H1 (cell line): Measurements from ENCODE around the gene USP20. TPM values are rescaled to one million over a fixed set of nuclear protein-coding genes. Genes with fewer than 3 reads are reported as not detected.

Source experiments
- CTCF ChIA-PET: fragments of 300-600 bp; sonication (Branson Sonifier 250); formaldehyde crosslinking; loops from one replicate; lab custom pipeline; 2021; ENCODE audit not compliant: partially characterized antibody; lab: Charles Lee
- POLR2A ChIA-PET: fragments of 300-600 bp; sonication (Branson Sonifier 250); formaldehyde crosslinking; loops from one replicate; lab custom pipeline; 2021; ENCODE audit warnings: inconsistent platforms; ENCODE audit not compliant: partially characterized antibody; lab: Charles Lee
- DNase-seq, 2 experiments: peaks; one replicate each; pipeline versions ENCODE4 v3.0.0 to v3.0.0-alpha.2; 2010 to 2022; ENCODE audit warnings: low spot score in 2 of 2, low read depth in 1 of 2, mixed read lengths in 1 of 2
- FAIRE-seq: peaks from 2 replicates; lab custom pipeline; 2011; peaks lifted over from hg19 to GRCh38; lab: Jason Lieb, UNC
- H2AFZ ChIP-seq: 2 replicates; pipeline ENCODE4 v1.8.1; 2012; ENCODE audit warnings: low read length, inconsistent platforms
- H2AK5ac ChIP-seq: 2 replicates; pipeline ENCODE4 v1.6.1; 2013; ENCODE audit warnings: low read depth, low read length
- H2BK120ac ChIP-seq: replicated peaks from 2 replicates; pipeline ENCODE3; 2013; ENCODE audit warnings: low read depth, low read length, inconsistent platforms
- H2BK12ac ChIP-seq: 2 replicates; pipeline ENCODE4 v1.6.1; 2013; ENCODE audit warnings: low read depth, low read length
- H2BK15ac ChIP-seq: 2 replicates; pipeline ENCODE4 v1.6.1; 2013; ENCODE audit warnings: low read length
- H2BK20ac ChIP-seq: 2 replicates; pipeline ENCODE4 v1.6.1; 2013; ENCODE audit warnings: low read length
- H2BK5ac ChIP-seq: 2 replicates; pipeline ENCODE4 v1.6.1; 2013; ENCODE audit warnings: low read depth, low read length
- H3K14ac ChIP-seq: 2 replicates; pipeline ENCODE4 v1.6.1; 2013; ENCODE audit warnings: inconsistent platforms; ENCODE audit not compliant: insufficient read length
- H3K18ac ChIP-seq: 2 replicates; pipeline ENCODE4 v1.6.1; 2013; ENCODE audit warnings: low read length; ENCODE audit errors: extremely low read depth
- H3K23ac ChIP-seq: 2 replicates; pipeline ENCODE4 v1.6.1; 2013; ENCODE audit warnings: inconsistent platforms; ENCODE audit not compliant: insufficient read length
- H3K23me2 ChIP-seq: 2 replicates; pipeline ENCODE4 v1.6.1; 2013; ENCODE audit warnings: low read depth, low read length
- H3K27ac ChIP-seq: 2 replicates; pipeline ENCODE4 v1.6.1; 2011; ENCODE audit warnings: low read depth, low read length, inconsistent platforms
- H3K27me3 ChIP-seq, 4 experiments: replicated peaks in 1 of 4; 1 replicate in 1 of 4; 2 replicates in 3 of 4; pipeline versions ENCODE4 v1.6.1 to v1.8.1; 2011 to 2013; ENCODE audit warnings: low read length in 3 of 4, mild to moderate bottlenecking in 3 of 4, inconsistent platforms in 2 of 4, mixed read lengths in 2 of 4, moderate library complexity in 1 of 4; ENCODE audit not compliant: control insufficient read depth in 3 of 4, insufficient read depth in 3 of 4; ENCODE audit errors: extremely low read depth in 1 of 4
- H3K36me3 ChIP-seq, 4 experiments: 2 replicates each; pipeline versions ENCODE4 v1.6.1 to v1.8.1; 2011 to 2013; ENCODE audit warnings: mild to moderate bottlenecking in 4 of 4, low read length in 3 of 4, moderate library complexity in 2 of 4, control low read depth in 1 of 4, inconsistent platforms in 1 of 4; ENCODE audit not compliant: insufficient read depth in 4 of 4, control insufficient read depth in 2 of 4
- H3K4ac ChIP-seq: replicated peaks from 2 replicates; pipeline ENCODE3; 2013; ENCODE audit warnings: low read length, low read depth, mixed read lengths, inconsistent platforms; ENCODE audit not compliant: insufficient read length
- H3K4me1 ChIP-seq, 4 experiments: replicated peaks in 1 of 4; 1 replicate in 1 of 4; 2 replicates in 3 of 4; pipeline versions ENCODE4 v1.6.1 to v1.8.1; 2011 to 2013; ENCODE audit warnings: low read length in 3 of 4, inconsistent platforms in 2 of 4, mixed read lengths in 1 of 4; ENCODE audit not compliant: insufficient read depth in 4 of 4, control insufficient read depth in 3 of 4
- H3K4me2 ChIP-seq, 2 experiments: 2 replicates each; pipeline versions ENCODE4 v1.6.1 to v1.8.1; 2011 to 2013; ENCODE audit warnings: low read depth in 2 of 2, low read length in 2 of 2, control low read depth in 1 of 2, inconsistent platforms in 1 of 2, mild to moderate bottlenecking in 1 of 2; ENCODE audit not compliant: insufficient read depth in 1 of 2
- H3K4me3 ChIP-seq, 4 experiments: fragments of 200-600, 300-600 bp in 1 of 4; sonication (generic), shearing (Covaris generic), sonication (Bioruptor Twin) in 1 of 4; 2 replicates each; pipeline versions ENCODE4 v1.5.1 to v1.8.1; 2011 to 2016; ENCODE audit warnings: low read length in 4 of 4, low read depth in 3 of 4, control low read depth in 2 of 4, inconsistent platforms in 2 of 4, mild to moderate bottlenecking in 2 of 4, mixed read lengths in 1 of 4, moderate library complexity in 1 of 4; ENCODE audit not compliant: insufficient read depth in 2 of 4; ENCODE audit errors: extremely low read depth in 1 of 4
- H3K56ac ChIP-seq: replicated peaks from 2 replicates; pipeline ENCODE3; 2013; ENCODE audit warnings: low read depth, mild to moderate bottlenecking, mixed read lengths, low read length, inconsistent platforms; ENCODE audit not compliant: insufficient read length
- H3K79me1 ChIP-seq: 2 replicates; pipeline ENCODE4 v1.6.1; 2013; ENCODE audit warnings: low read depth, low read length, control low read depth
- H3K79me2 ChIP-seq, 2 experiments: 2 replicates each; pipeline versions ENCODE4 v1.6.1 to v1.8.1; 2012 to 2013; ENCODE audit warnings: low read length in 2 of 2, mild to moderate bottlenecking in 2 of 2, inconsistent platforms in 1 of 2; ENCODE audit not compliant: insufficient read depth in 2 of 2, control insufficient read depth in 1 of 2
- H3K9ac ChIP-seq, 4 experiments: replicated peaks in 1 of 4; 1 replicate in 1 of 4; 2 replicates in 3 of 4; pipeline versions ENCODE4 v1.6.1 to v1.8.1; 2011 to 2013; ENCODE audit warnings: low read depth in 3 of 4, low read length in 3 of 4, control low read depth in 2 of 4, mild to moderate bottlenecking in 2 of 4, moderate library complexity in 2 of 4, inconsistent platforms in 1 of 4; ENCODE audit errors: extremely low read depth in 1 of 4
- H3K9me3 ChIP-seq, 2 experiments: 2 replicates each; pipeline versions ENCODE4 v1.6.1 to v1.8.1; 2012 to 2013; ENCODE audit warnings: mild to moderate bottlenecking in 2 of 2, moderate library complexity in 2 of 2, control low read depth in 1 of 2, inconsistent platforms in 1 of 2, low read depth in 1 of 2, low read length in 1 of 2, mixed read lengths in 1 of 2; ENCODE audit not compliant: insufficient read depth in 2 of 2
- H4K20me1 ChIP-seq, 2 experiments: replicated peaks in 1 of 2; 2 replicates each; pipeline versions ENCODE3 to v1.8.1; 2011 to 2013; ENCODE audit warnings: inconsistent platforms in 2 of 2, low read length in 2 of 2, mild to moderate bottlenecking in 1 of 2; ENCODE audit not compliant: insufficient read depth in 2 of 2, control insufficient read depth in 1 of 2
- H4K5ac ChIP-seq: 2 replicates; pipeline ENCODE4 v1.6.1; 2013; ENCODE audit warnings: low read length, low read depth, mixed read lengths, inconsistent platforms; ENCODE audit not compliant: insufficient read length
- H4K8ac ChIP-seq: 2 replicates; pipeline ENCODE4 v1.8.0; 2013; ENCODE audit warnings: mild to moderate bottlenecking, moderate library complexity, low read length, inconsistent platforms; ENCODE audit not compliant: insufficient read depth; ENCODE audit errors: extremely low read depth
- H4K91ac ChIP-seq: replicated peaks from 2 replicates; pipeline ENCODE3; 2013; ENCODE audit warnings: low read length, mixed read lengths, inconsistent platforms; ENCODE audit not compliant: insufficient read length
- CEBPB ChIP-seq: IDR thresholded peaks from 2 replicates; pipeline ENCODE4 v1.6.1; 2012; ENCODE audit warnings: low read depth, low read length
- CHD1 ChIP-seq: IDR thresholded peaks from 2 replicates; pipeline ENCODE4 v1.6.1; 2012; ENCODE audit warnings: low read depth, low read length, improper control_type of control experiment
- CTBP2 ChIP-seq: IDR thresholded peaks from 2 replicates; pipeline ENCODE4 v1.7.0; 2011; ENCODE audit warnings: borderline replicate concordance, mild to moderate bottlenecking, moderate library complexity, mixed read lengths, low read length; ENCODE audit not compliant: insufficient read depth, insufficient read length
- E2F6 ChIP-seq: IDR thresholded peaks from 2 replicates; pipeline ENCODE4 v1.6.1; 2012; ENCODE audit warnings: inconsistent platforms
- EGR1 ChIP-seq: IDR thresholded peaks from 2 replicates; pipeline ENCODE4 v1.6.1; 2011; ENCODE audit warnings: low read depth, low read length, borderline replicate concordance
- EZH2 ChIP-seq: fragments of 200-600 bp; sonication (generic); IDR thresholded peaks from 2 replicates; pipeline ENCODE4 v1.7.1; 2012; ENCODE audit warnings: low read depth, mild to moderate bottlenecking, moderate library complexity, low read length, inconsistent platforms; ENCODE audit not compliant: severe bottlenecking
- FOSL1 ChIP-seq: IDR thresholded peaks from 2 replicates; pipeline ENCODE4 v1.6.1; 2011; ENCODE audit warnings: mild to moderate bottlenecking, low read depth, low read length, moderate library complexity; ENCODE audit not compliant: insufficient read depth
- GTF2F1 ChIP-seq: IDR thresholded peaks from 2 replicates; pipeline ENCODE4 v1.6.1; 2012; ENCODE audit warnings: low read depth, low read length, improper control_type of control experiment, borderline replicate concordance
- HDAC2 ChIP-seq, 2 experiments: fragments of 300-600 bp in 1 of 2; sonication (generic) in 1 of 2; IDR thresholded peaks; 2 replicates each; pipeline ENCODE4 v1.6.1; 2011 to 2012; ENCODE audit warnings: low read depth in 2 of 2, low read length in 2 of 2, mild to moderate bottlenecking in 2 of 2, moderate library complexity in 2 of 2, borderline replicate concordance in 1 of 2, inconsistent platforms in 1 of 2
- JUN ChIP-seq: IDR thresholded peaks from 2 replicates; pipeline ENCODE4 v1.6.1; 2011; ENCODE audit warnings: low read depth, mild to moderate bottlenecking, improper control_type of control experiment, low read length
- MAFK ChIP-seq: IDR thresholded peaks from 2 replicates; pipeline ENCODE4 v1.6.1; 2012; ENCODE audit warnings: low read depth, mild to moderate bottlenecking, improper control_type of control experiment, low read length
- SP1 ChIP-seq: IDR thresholded peaks from 2 replicates; pipeline ENCODE4 v1.6.1; 2011; ENCODE audit warnings: low read depth, low read length
- SP4 ChIP-seq: IDR thresholded peaks from 2 replicates; pipeline ENCODE4 v1.6.1; 2012; ENCODE audit warnings: low read length, inconsistent platforms
- WGBS, 2 experiments: shearing (Covaris generic) in 1 of 2; methylation state at CpG; one replicate each; pipeline versions ENCODE4 v1.1.6 to v1.1.7; 2013 to 2015; ENCODE audit warnings: low lambda C conversion rate in 2 of 2, mixed read lengths in 2 of 2, inconsistent platforms in 1 of 2, low coverage in 1 of 2, missing lambda C conversion rate in 1 of 2; ENCODE audit not compliant: insufficient replicate concordance in 2 of 2, insufficient coverage in 1 of 2, insufficient read length in 1 of 2; ENCODE audit errors: extremely low coverage in 1 of 2, missing lambda C conversion rate in 1 of 2; 5-methylcytosine and 5-hydroxymethylcytosine counted together
- polyA plus RNA-seq, 7 experiments: library from polyadenylated mRNA; depleted of rRNA in 3 of 7; stranded (reverse) in 5 of 7; unstranded in 2 of 7; fragments of >200 nt in 5 of 7; fragments of 200-250 nt in 2 of 7; gene quantifications; 1 replicate in 5 of 7; 2 replicates in 1 of 7; 4 replicates in 1 of 7; pipeline versions ENCODE4 v1.2.1 to v1.2.3, GENCODE V29; 2011 to 2013; ENCODE audit warnings: missing spikeins in 2 of 7, mixed read lengths in 2 of 7
- total RNA-seq: library from RNA; stranded (reverse); fragmentation: NEBNext Ultra II Directional; extraction: Animal tissue kit (Norgen Biotek cat#: 25700); gene quantifications from 2 replicates; pipeline ENCODE4 v1.2.1, GENCODE V29; 2021

Gene USP20
- total and polyA plus RNA-seq, 2 of the 8 experiments (the other 6 are each of a cell fraction or from before 2014, with no cell fraction given), result 13.4 to 23.0 TPM

GRCh38 chr9:129891569-129891968 is 56.3 kb downstream of the USP20 start:
- DNase-seq (no peak), FAIRE-seq (no peak)
- H3K56ac ChIP-seq, result no peak overlapping the region
- H2BK20ac ChIP-seq, result no peak overlapping the region
- no peak overlapping the region for H2AFZ ChIP-seq
- no peaks in the 10 kb centered on the region for H4K20me1 ChIP-seq
- H3K23ac ChIP-seq, result no peak overlapping the region
- peaks cover 0 to 10% (median 6%) of the 10 kb centered on the region in 4 experiments; a peak in 6 of 7 replicates for H3K4me1 ChIP-seq
- H3K27me3 ChIP-seq, result no peaks in the 10 kb centered on the region
- no peaks in the 10 kb centered on the region for H3K9me3 ChIP-seq
- CTCF ChIA-PET, result no interaction called here
- no peak overlapping the region for H3K4me3 ChIP-seq
- POLR2A ChIA-PET, result no interaction called here
- H2BK12ac ChIP-seq, result no peak overlapping the region
- no peak overlapping the region for H3K4me2 ChIP-seq
- no peak overlapping the region for H3K18ac ChIP-seq
- no peaks in the 10 kb centered on the region for H3K79me1 ChIP-seq
- H4K8ac ChIP-seq, result no peak overlapping the region
- H2BK5ac ChIP-seq, result no peak overlapping the region
- H2BK15ac ChIP-seq, result no peak overlapping the region
- H3K79me2 ChIP-seq, result no peaks in the 10 kb centered on the region
- peaks cover 6% of the 10 kb centered on the region for H3K23me2 ChIP-seq
- no peak overlapping the region for H4K5ac ChIP-seq
- H3K14ac ChIP-seq, result no peak overlapping the region
- H2BK120ac ChIP-seq, result no peak overlapping the region
- H3K36me3 ChIP-seq, result peaks cover 0 to 7% (median 2%) of the 10 kb centered on the region in 4 experiments; a peak in 4 of 8 replicates
- no peak overlapping the region for H3K27ac ChIP-seq
- H2AK5ac ChIP-seq, result no peak overlapping the region
- TF ChIP-seq FOSL1 (no peak), SP4 (no peak), MAFK (no peak), JUN (no peak), EGR1 (no peak), HDAC2 (IDR thresholded peaks at IDR 0.05; ENCODE audit: borderline replicate concordance in 1 of 2, low read depth in 2 of 2, low read length in 2 of 2) (no peak), GTF2F1 (no peak), EZH2 (no peak), E2F6 (no peak), SP1 (no peak), CTBP2 (no peak), CEBPB (no peak), CHD1 (no peak)
- 86% methylated on average over 4 of the region's 4 CpGs; no CpG with 5 or more reads in 1 of the 2 experiments for WGBS, 2 experiments
- no peak overlapping the region for H3K4ac ChIP-seq
- no peak overlapping the region for H3K9ac ChIP-seq
- no peak overlapping the region for H4K91ac ChIP-seq
